Measurements from ENCODE around the gene CIRBP.
A peak's percentile ranks its signal among the peaks of the same experiment; 100 is the strongest.

The CIRBP gene

DNA sequence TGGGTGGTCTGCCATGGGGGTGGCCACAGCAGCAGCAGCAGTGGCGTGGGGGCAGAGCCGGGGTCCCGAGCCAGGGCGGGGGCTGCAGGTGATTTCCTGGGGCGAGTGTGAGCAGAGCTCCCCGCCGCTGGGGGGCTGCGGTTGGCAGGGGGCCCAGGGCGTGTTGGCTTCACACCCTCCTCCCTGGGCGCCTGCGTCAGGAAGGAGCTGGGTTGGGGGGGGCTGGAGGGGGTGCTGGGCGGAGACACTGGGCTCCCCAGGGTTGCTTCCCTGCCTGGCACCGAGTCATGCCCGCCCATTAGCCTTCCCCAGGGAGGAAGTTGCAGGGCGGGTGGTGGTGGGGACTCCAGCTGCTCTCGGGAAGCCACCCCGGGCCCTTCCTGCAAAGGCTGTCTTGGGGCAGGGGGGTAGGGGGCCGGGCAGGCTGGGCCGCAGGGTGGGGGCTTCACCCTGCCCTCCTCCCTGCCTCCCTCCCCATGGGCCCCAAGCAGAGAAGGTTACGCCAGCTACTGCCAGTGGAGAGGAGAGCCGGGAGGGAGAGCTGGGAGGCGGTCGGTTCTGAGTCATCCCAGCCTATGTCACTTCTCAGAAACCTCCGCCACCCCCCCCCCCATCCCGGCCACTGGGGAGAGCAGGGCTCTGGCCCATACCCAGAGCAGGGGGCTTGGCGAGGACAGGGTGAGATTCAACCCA, 16.2 kb upstream of the CIRBP start:
- peak; percentile 88 for DNase-seq (ENCODE audit: low read depth)
- TF ChIP-seq CTCF (IDR thresholded peaks at IDR 0.05; ENCODE audit: low read depth, low read length, missing control alignments) = peak; percentile 11
- peak overlapping the region; percentile 77 for H3K4me3 ChIP-seq (ENCODE audit: low read depth, low read length)
- in situ Hi-C loops (cut with HindIII; ENCODE audit: low sequenced_read_pairs) = no loop called here

DNA sequence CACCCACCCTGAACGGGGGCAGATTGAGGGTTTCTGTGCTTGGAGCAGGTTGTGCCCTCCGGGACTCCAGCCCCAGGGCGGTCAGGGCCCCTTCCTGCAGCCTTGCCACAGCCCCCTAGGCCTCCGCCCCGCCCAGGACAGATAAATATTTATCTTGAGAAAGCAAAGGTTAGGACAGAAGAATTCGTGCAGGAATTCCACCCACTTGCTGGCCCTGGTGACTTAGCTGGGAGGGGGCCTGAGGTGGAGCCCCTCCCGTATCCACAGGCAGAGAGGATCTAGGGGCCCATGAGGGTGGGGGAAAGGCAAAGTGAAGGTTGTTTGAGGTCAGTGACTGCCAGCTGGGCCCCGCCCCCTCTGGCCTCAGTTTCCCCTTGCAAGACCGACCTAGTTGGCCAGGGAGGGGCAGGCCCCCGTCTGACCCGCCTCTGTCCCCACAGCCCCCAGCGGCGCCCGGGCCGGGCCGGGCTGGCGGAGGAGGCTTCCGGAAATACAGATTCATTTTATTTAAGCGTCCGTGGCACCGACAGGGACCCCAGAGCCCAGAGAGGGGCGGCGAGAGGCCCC, 15.5 kb upstream of the CIRBP start:
- in situ Hi-C loops (cut with HindIII; ENCODE audit: low sequenced_read_pairs) = no loop called here
- H3K4me3 ChIP-seq (ENCODE audit: low read depth, low read length) = peak overlapping the region; percentile 77
- no peak for DNase-seq (ENCODE audit: low read depth)
- no peak for TF ChIP-seq CTCF (IDR thresholded peaks at IDR 0.05; ENCODE audit: low read depth, low read length, missing control alignments)

DNA sequence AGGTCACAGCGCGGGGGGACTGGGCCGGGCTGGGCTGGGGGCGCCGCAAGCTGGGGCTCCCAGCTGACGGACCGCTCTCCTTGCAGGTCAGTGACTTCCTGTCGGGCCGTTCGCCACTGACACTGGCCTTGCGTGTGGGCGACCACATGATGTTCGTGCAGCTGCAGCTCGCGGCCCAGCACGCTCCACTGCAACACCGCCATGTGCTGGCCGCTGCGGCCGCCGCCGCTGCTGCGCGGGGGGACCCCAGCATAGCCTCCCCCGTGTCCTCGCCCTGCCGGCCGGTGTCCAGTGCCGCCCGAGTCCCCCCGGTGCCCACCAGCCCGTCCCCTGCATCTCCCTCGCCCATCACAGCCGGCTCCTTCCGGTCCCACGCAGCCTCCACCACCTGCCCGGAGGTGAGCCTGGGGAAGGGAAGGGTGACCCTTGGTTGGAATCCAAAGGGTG, 15.0 kb upstream of the CIRBP start:
- in situ Hi-C loops (cut with HindIII; ENCODE audit: low sequenced_read_pairs) = no loop called here
- peak overlapping the region; percentile 77 for H3K4me3 ChIP-seq (ENCODE audit: low read depth, low read length)
- no peak for DNase-seq (ENCODE audit: low read depth)
- no peak for TF ChIP-seq CTCF (IDR thresholded peaks at IDR 0.05; ENCODE audit: low read depth, low read length, missing control alignments)

DNA sequence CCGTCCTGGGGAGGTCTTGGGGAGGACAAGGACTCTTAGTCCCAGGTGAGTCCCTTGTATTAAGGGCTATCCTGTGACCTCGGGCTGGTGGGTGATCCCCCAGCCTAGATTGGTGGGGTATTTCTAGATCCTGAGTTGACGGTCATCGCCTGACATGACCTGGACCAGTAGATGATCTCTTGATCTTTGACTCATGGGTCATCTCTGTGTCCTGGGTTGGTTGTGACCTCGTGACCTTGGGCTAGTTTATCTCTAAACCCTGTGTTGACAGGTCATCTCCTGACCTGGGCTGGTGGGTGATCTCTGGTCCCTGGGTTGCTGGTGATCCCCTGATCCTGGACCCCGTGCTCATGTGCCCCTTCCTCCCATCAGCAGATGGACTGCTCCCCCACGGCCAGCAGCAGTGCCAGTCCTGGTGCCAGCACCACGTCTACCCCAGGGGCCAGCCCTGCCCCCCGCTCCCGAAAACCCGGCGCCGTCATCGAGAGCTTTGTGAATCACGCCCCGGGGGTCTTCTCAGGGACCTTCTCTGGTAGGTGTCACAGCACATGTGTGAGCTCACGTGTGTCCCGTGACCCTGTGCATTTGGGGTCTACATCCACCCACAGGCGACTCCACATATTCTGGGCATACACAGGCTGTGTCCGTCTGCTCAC, 14.5 kb upstream of the CIRBP start:
- H3K4me3 ChIP-seq (ENCODE audit: low read depth, low read length) = no peak overlapping the region
- TF ChIP-seq CTCF (IDR thresholded peaks at IDR 0.05; ENCODE audit: low read depth, low read length, missing control alignments) = no peak
- DNase-seq (ENCODE audit: low read depth) = no peak
- in situ Hi-C loops (cut with HindIII; ENCODE audit: low sequenced_read_pairs) = no loop called here

DNA sequence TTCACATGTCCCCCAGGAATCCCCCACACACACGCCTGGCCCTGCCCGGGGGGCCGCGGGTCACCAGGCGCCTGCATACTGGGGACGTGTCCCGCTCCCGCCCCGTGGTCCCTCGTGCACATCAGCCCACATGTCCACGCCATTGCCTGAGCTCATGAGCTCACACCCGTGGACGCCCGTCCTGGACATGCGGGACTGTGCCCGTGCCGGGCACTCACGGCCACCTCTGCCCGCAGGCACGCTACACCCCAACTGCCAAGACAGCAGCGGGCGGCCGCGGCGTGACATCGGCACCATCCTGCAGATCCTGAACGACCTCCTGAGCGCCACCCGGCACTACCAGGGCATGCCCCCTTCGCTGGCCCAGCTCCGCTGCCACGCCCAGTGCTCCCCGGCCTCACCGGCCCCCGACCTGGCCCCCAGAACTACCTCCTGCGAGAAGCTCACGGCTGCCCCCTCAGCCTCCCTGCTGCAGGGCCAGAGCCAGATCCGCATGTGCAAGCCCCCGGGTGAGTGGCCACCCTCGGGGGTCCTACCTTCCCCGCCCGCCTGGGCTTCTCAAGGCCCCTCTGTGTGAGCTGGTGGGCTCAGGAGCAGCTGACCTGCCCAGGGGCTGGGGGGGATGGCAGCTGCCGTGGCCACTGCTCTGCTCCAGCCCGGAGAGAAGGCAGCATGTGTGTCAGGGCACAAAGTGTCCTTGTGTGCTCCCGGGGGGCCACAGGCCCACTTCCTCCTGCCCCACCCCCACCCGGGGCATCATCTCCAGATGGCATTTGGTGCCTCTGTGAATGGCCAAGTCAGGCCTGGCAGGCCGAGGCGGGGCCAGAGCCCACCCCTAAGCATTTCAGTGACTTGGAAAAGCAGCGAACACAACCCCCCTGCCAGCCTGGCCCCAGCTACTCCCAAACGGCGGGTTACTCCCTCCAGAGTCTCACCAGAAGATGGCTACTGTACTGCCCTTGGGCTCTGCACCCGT, 13.7 kb upstream of the CIRBP start:
- H3K4me3 ChIP-seq (ENCODE audit: low read depth, low read length) = no peak overlapping the region
- TF ChIP-seq CTCF (IDR thresholded peaks at IDR 0.05; ENCODE audit: low read depth, low read length, missing control alignments) = no peak
- in situ Hi-C loops (cut with HindIII; ENCODE audit: low sequenced_read_pairs) = no loop called here
- no peak for DNase-seq (ENCODE audit: low read depth)
